Astrocyte of the spinal cord (primary cell): ENCODE data around the gene ATXN1.
"Not testable (repeated sequence)": the region's sequence is repeated elsewhere in the genome, so short reads cannot be mapped to it uniquely, and the experiment has no call there.

Source experiments
- DNase-seq: peaks from one replicate; pipeline ENCODE4 v3.0.0; 2011; ENCODE audit warnings: low read depth, low spot score
- H3K4me3 ChIP-seq: 2 replicates; pipeline ENCODE4 v1.5.1; 2011; ENCODE audit warnings: low read depth, mild to moderate bottlenecking, low read length, moderate library complexity
- CTCF ChIP-seq: IDR thresholded peaks from 2 replicates; pipeline ENCODE4 v1.5.1; 2012; ENCODE audit warnings: low read depth, mild to moderate bottlenecking, low read length, inconsistent platforms
- in situ Hi-C: cut with HindIII; loops from 2 replicates; pipeline ENCODE4 v1.10.0; 2017; ENCODE audit warnings: low sequenced_read_pairs

Gene ATXN1

GRCh38 chr6:16270178-16270794 lies 491.0 kb downstream of the ATXN1 start:
- in situ Hi-C loops: no loop called here
- no peak for DNase-seq
- H3K4me3 ChIP-seq: no peak overlapping the region
- no peak for TF ChIP-seq CTCF

GRCh38 chr6:16269442-16270070 lies 491.7 kb downstream of the ATXN1 start:
- in situ Hi-C loops, H3K4me3 ChIP-seq, DNase-seq: not testable (repeated sequence)

GRCh38 chr6:16267428-16268263 lies 493.6 kb downstream of the ATXN1 start:
- in situ Hi-C loops: no loop called here
- no peak for TF ChIP-seq CTCF
- DNase-seq: no peak
- no peak overlapping the region for H3K4me3 ChIP-seq

- no peak for DNase-seq
- no peak overlapping the region for H3K4me3 ChIP-seq
- in situ Hi-C loops: no loop called here
- TF ChIP-seq CTCF: no peak
Observed at GRCh38 chr6:16265351-16266341, 495.6 kb downstream of the ATXN1 start.

- DNase-seq: no peak
Observed at GRCh38 chr6:16264785-16265184, 496.5 kb downstream of the ATXN1 start.

GRCh38 chr6:16263464-16264099 lies 497.7 kb downstream of the ATXN1 start:
- DNase-seq, in situ Hi-C loops, H3K4me3 ChIP-seq: not testable (repeated sequence)

More at GRCh38 chr6:16264785-16265184, 496.5 kb downstream of the ATXN1 start:
- no peak for TF ChIP-seq CTCF
- H3K4me3 ChIP-seq: no peak overlapping the region
- in situ Hi-C loops: no loop called here

- DNase-seq, H3K4me3 ChIP-seq, in situ Hi-C loops: not testable (repeated sequence)
Observed at GRCh38 chr6:16262773-16263172, 498.5 kb downstream of the ATXN1 start.

GRCh38 chr6:16260602-16261001 lies 500.7 kb downstream of the ATXN1 start:
- in situ Hi-C loops, H3K4me3 ChIP-seq: not testable (repeated sequence)

GRCh38 chr6:16259604-16260003 lies 501.7 kb downstream of the ATXN1 start:
- DNase-seq, in situ Hi-C loops, H3K4me3 ChIP-seq: not testable (repeated sequence)

More at GRCh38 chr6:16260602-16261001, 500.7 kb downstream of the ATXN1 start:
- DNase-seq: not testable (repeated sequence)
